Activated CD8-positive, alpha-beta memory T cell treated with anti-CD3 and anti-CD28 coated beads, Interleukin-2, amount 50 U/mL, for 24 hours (primary cell): ENCODE data around the gene EPB41.
"Not testable (repeated sequence)": the region's sequence is repeated elsewhere in the genome, so short reads cannot be mapped to it uniquely, and the experiment has no call there.

Experiments
- DNase-seq: peaks from one replicate; pipeline ENCODE4 v3.0.0-alpha.2; 2020; ENCODE audit errors: extremely low read depth

Gene EPB41

DNA sequence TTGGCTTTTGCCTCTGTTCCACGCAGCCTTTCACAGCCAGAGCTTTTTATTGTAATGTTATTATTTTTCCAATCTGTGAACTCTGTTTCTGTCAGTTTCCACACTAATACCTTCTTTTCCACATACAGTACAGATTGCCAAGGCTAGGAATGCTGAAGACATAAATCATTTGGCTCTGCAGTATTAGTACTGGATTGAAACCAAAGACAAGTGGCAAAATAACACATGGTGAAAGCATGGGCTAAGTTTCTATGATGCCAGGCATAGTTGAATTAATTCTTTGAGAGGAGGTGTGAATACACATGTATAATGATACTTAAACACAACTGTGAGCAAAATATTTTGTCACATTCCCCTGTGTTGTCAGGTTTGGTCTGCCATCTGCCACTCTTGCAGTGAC is 135.8 kb downstream of the EPB41 start:
- DNase-seq, result no peak

DNA sequence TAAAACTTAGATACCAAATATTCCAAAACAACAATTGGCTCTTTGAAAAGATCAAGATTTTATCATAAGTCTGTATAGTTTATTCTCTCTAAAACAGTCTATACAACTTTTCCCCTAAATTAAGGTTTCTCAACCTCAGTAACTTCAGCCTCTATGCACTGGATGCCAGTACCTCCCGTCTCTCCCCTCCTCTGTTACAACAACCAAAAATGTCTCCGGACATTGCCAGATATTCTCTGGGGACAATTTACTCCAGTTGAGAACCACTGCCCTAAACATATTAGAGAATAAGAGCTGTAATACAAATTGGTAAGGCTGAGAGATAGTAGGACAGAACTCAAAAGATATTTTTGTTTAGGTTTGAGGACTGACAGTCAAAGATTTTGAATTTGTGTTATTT is 137.7 kb downstream of the EPB41 start:
- no peak for DNase-seq

DNA sequence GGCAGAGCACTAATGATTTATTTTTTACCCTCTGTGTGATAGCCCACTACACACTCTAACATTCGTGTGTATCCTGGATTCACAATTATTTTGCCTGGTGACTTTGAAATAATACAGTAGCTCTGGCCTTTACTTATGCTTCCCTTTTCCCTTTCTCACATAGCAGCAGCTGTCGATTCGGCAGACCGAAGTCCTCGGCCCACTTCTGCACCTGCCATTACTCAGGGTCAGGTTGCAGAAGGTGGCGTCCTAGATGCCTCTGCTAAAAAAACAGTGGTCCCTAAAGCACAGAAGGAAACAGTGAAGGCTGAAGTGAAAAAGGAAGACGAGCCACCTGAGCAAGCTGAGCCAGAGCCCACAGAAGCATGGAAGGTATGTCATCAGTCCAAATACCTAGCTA is 138.6 kb downstream of the EPB41 start:
- no peak for DNase-seq

DNA sequence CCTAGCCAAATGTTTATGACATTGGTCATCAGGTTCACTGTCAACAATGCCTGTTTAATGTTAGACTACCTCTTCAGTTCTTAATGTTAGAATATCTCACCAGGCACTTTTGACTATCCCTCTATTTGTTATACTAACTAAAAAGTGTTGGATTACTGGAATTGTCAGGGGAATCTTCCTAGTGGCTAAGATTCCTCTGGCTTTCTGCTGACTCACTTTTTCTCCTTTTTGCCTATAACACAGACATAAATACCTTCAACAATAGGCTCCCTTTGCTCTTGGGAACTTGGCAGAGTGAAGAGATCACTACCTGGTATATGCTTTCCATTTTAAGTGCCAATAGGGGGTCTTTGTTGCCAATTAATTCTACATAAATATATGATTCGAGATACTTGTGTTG is 140.8 kb downstream of the EPB41 start:
- no peak for DNase-seq

DNA sequence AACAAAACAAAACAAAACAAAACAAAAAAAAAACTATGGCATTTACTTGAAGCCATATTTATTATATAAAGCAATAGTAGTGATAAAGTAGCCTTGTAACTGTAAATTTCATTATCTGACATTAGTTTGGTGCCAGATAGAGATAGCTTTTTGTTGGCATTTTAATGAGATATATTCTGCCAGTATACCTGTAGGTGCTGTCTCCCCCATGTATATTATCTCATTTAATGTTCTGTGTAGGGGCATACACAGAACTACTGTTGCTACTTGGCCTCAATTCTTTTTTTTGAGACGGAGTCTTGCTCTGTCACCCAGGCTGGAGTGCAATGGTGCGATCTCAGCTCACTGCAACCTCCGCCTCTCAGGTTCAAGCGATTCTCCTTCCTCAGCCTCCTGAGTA is 141.9 kb downstream of the EPB41 start:
- DNase-seq, result no peak

DNA sequence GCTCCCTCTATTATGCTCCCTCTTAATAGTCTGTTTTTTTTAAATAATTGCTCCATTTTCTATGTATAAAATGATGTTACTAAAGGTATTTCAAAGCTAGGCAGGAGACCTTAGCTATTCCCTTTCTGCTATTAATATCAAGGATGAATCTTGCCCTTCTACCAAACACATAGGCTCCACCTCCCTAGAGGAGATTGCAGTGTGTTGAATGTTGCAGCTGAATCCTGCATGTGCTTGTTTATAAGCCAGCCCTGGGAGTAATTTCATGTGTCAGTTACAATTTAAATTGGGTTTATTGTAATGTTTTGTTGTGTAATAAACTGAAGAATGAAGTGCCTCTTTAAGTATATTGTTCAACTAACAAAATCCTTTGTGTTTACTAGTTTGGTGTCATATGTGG is 143.3 kb downstream of the EPB41 start:
- no peak for DNase-seq

DNA sequence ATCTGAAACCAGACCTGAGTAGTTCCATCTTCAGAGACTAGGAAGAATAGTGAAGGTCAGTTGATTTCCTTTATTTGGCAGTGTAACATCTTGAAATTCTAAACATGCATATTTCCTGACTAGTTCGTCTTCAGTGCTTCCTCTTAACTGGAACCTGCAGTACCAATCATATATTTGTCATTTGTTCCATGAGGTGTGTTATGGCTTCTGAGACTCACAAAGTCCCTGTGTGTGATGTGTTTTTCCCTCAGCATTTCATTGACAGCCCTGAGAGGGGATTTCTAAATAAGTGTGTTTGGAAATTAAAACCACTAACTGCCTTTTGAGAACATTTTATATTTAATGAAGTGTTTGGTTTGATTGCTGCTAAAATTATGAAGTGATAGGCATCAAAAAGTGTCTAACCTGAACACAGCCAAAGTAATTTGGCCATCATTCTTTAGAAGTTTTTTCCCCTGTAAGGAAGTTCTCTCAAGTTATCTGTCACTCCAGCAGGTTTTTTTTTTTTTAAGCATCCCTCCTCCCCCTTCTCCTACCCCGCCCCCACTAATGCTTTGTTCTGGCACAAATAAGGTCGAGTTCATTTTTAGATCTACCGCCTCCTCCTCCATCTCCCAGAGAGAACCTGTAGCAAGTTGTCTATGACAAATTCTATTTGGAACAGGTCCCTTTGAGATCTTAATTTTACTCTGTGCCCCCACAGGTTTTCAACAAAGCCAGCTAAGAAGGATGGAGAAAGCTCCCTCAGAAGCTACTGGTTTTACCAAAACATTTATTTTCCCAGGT is 148.0 kb downstream of the EPB41 start:
- no peak for DNase-seq

DNA sequence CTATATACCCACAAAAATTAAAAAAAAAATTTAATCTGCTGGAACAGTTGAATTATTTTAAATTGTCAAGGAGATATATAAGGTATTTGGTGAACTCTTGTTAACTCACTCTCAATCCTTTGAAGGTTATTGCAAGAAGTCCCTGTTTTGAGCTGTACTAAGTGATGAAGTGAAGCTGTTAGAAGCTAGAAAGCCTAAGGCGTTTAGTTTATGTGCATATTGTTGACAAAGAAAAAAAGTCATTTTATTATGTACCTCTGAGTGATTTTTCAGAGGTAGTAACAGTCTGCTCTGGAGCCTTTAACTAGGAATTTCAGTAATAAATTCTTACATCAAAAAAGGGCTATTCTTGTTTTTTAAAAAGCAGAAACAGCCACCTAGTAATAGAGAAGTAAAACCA is 149.7 kb downstream of the EPB41 start:
- DNase-seq, result no peak

DNA sequence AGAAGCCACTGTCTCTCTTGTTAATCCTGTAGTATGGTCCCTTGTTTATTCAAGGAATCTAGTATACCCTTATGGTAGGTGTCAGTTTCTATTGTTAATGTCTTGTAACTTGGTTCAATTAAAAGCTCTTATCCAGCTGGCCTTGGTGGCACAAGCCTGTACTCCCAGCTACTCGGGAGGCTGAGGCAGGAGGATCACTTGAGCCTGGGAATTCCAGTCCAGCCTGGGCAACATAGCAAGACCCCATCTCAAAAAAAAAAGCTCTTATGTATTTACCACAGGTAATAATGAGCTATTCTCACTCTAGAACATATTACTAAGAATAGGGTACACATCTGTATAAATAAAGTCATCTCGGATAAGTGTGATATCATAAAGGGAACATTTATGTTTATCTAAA is 162.8 kb downstream of the EPB41 start:
- no peak for DNase-seq

DNA sequence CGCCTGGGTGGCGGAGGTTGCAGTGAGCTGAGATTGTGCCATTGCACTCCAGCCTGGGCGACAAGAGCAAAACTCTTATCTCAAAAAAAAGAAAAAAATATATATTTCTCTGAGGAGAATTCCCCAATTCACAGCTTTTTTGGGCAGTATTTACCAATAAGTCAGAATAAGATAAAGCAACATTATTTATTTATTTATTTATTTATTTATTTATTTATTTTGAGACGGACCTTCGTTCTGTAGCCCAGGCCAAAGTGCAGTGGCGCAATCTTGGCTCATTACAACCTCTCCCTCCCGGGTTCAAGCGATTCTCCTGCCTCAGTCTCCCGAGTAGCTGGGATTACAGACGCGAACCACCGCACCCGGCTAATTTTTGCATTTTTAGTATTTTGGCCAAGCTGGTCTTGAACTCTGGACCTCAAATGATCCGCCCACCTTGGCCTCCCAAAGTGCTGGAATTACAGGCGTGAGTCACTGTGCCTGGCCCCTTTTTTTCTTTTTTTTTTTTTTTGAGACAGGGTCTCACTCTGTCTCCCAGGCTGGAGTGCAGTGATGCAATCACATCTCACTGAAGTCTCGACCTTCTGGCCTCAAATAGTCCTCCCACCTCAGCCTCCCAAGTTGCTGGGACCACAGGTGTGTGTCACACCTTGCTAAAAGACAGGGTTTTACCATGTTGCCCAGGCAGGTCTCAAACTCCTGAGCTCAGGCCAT is 165.7 kb downstream of the EPB41 start:
- not testable (repeated sequence) for DNase-seq

DNA sequence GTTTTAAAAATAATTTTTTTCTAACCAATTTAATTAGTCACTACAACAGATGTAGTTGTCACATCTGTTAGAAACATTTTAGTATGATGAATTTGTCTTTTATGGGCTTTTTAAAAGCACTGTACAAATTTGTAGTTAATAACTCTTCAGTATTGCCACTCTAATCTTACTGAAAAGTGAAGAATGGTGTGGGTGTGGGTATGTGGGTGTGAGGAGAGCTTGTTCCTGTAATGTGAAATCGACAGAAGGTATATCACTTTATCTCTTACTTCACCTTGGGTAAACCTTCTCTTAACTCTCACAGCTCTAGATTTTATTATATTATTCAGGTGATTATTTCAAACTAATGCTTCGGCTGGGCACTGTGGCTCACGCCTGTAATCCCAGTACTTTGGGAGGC is 166.8 kb downstream of the EPB41 start:
- no peak for DNase-seq

DNA sequence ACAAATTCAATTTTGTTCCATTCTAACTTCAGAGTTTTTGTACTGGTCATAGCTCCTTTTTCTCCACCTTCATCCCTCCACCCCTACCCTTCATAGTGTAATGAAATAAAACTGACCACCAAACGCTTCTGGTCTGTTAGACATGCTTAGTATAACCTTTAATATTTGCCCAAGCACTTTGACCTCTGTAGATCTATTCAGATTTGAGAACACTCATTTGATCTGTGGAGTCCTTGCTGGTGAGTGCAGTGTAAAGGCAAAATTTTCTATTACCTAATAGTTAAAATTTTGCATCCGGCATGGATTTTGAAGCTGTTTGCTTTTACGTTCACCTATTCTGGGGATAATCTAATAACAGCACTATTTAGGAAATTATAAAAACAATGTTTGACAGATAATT is 168.2 kb downstream of the EPB41 start:
- DNase-seq, result no peak

DNA sequence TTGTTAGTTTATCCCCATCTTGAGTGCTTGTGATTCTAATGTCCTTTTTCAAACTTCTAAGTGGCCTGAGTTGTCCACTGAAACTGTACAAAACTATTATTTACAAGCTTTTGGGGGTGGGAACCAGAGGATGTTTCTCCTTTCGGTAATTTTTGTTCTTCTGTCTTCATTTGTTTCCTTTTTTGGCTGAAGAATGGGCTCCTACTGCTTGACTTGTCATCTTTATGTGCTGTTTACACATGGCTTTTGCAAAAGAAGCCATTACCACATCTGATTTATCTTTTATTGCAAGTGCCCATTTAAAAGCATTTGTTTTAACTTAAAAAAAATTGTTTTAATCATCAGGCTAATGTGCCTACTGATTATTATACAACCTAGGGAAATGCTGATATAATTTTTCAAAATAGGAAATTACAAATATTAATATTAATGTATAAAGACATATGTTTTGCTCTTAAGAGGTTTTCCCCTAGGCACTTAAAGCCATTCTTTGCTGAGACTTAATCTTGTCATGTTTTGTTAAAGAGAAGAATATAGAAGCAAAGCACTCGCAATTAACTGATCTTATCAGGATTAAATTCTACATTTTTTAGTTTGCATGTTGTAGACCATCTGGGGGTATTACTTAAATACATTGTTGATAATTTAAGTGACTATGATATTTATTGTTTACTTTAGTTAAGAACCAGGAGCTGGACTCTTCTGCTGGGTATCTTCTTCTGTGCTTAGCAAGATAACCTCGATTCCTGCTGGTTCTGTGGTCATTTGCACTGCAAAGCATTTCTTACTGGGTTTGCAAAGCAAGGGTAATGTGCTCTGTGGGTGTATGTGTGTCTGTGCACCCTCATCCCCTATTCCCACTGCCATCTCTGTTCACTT is 169.2 kb downstream of the EPB41 start:
- no peak for DNase-seq

DNA sequence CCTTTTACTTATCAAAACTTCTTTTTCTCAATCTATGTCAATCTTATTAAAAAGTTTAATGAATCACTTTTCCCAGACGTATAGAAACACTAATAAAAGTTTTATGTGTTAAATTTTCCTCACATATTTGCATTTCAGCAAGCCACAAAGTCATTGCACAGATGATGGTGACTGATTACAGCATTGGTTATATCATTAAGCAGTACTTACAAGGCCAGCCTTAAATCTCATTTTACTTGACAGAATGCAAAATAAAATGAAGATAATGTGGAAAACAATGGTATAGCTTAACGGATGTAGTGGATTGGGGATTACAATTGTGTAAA is 169.8 kb downstream of the EPB41 start:
- DNase-seq, result no peak

DNA sequence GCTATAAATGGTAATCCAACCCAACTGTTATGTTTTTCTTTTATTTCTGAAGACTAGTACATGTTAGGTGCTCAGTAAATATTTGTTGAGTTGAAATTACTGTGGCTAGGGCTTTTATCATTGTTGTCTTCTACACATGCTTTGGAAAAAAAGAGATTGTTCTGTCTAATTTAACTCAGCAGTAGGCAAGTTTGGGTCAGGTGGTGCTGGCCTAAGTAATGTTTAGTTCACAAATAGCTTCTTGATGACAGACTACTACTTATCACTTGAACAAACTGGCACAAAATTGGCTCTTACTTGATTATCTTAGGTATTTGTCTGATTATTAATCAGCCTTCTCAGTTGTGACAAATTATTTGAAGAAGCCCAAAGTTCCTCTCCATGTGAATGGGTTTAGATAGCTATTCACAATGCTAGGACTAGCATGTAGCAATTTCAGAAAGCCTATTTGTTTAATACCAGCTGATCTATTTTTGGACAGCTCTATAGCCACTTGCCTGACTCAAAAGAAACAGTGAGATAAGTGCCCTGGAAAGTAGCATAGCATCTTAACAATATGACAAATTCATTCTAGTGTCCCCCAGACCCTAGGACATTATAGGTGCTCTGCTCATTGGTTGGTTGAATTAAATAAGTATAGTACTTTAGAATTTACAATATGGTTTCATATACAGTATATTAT is 176.7 kb downstream of the EPB41 start:
- DNase-seq, result no peak

DNA sequence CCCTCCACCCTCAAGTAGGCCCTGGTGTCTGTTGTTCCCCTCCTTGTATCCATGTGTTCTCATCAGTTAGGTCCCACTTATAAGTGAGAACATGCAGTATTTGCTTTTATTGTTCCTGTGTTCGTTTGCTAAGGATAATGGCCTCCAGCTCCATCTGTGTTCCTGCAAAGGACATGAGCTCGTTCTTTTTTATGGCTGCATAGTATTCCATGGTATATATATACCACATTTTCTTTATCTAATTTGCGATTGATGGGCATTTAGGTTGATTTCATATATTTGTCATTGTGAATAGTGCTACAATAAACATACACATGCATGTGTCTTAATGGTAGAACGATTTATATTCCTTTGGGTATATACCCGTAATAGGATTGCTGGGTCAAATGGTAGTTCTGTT is 178.3 kb downstream of the EPB41 start:
- DNase-seq, result not testable (repeated sequence)

DNA sequence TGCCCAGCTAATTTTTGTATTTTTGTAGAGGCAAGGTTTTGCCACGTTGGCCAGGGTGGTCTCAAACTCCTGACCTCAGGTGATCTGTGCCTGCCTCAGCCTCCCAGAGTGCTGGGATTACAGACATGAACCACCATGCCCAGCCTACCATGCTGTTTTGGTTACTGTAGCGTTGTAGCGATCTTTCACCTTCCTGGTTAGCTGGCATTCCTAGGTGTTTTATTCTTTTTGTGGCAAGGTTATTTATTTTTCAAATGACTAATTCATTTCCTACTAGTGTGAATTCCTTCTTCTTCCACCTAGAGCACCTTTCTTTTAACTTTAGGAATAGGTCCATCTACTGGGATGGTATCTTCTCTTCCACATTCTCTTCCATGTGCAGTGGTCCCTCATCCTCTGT is 180.1 kb downstream of the EPB41 start:
- no peak for DNase-seq

DNA sequence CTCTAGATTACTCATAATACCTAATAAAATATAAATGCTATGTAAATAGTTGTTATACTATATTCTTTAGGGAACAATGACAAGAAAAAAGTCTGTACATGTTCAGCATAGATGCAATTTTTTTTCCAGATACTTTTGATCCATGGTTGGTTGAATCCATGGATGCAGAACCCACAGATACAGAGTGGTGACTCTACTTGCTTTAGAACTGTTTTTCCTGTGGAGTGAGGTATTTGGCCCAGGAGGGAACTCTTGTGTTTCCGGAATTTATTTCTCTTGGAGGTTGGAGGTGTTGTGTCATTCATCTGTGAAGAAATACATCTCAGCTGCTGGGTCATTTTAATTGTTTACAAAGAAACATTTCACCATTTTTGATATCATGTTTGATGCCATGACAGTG is 180.6 kb downstream of the EPB41 start:
- no peak for DNase-seq

DNA sequence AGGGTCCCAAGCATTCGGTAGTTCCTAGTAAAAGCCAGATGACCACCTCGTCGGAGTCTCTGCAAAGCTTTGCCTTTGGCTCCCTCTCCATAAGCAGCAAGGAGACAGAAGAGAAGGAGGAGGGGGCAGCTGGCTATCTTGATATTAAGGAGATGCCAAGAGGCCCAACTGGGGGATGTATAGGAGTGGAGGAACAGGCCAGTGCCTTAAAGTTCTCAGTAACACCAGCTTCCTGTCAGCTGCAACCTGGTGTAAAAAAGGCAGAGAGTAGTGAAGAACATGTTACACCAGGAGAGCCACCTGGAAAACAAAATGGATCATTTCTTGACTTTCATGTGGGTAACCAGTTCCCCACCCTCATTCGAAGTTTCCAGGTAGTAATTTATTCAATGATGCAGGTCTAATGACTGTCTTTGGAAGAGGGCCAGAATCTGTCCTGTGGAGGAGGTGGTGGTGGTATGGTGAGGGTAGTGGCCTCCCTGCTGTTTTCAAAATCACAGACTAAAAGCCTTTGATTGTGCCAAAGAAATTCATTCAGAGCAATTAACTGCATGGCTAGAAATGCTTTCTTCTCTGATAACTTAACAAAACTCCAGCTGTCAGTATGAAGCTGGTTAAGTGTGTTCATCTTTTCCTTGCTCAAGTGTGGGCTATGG is 182.0 kb downstream of the EPB41 start:
- no peak for DNase-seq

DNA sequence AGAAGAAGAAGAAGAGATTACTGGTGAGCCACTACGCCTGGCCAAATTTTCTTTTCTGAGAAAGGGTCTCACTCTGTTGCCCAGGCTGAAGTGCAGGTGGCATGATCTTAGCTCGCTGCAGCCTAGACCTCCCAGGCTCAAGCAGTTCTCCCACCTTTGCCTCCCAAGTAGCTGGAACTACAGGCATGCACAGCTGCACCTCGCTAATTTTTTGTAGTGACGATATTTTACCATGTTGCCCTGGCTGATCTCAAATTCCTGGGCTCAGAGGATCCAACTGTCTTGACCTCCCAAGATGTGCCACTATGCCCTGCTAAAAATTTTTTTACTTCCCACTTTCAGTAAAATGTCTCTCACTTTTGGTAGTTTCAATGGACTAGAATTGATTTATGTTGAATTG is 184.9 kb downstream of the EPB41 start:
- DNase-seq, result no peak

DNA sequence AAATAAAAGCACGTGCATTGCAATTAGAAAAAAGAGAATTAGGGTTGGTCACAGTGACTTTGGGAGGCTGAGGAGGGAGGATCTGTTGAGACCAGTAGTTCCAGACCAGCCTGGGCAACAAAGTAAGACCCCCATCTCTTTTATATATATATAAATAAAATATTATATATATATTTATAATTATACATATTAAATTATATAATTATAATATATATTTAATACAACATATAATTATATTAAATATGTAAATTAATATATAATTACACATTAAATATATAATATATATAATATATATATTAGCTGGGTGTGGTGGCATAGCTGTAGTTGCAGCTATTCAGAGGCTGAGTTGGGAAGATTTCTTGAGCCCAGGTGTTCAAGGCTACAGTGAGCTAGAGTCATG is 186.1 kb downstream of the EPB41 start:
- DNase-seq, result no peak

DNA sequence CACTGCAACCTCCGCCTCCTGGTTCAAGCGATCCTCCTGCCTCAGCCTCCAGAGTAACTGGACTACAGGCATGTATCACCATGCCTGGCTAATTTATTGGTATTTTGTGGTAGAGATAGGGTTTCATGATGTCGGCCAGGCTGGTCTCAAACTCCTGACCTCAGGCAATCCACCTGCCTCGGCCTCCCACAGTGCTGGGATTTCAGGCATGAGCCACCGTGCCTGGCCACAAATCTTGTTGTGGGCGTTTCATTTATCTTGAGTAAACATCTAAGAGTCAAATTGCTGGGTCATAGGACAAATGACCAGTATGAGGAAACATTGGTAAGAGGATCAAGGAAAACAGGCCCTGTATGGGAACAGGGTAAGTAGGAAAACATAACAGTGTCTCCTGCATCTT is 191.5 kb downstream of the EPB41 start:
- no peak for DNase-seq
